AG10803 (cell line): ENCODE data around the gene DENND4A.
"Not testable (repeated sequence)": the region's sequence is repeated elsewhere in the genome, so short reads cannot be mapped to it uniquely, and the experiment has no call there.

Experiments used
- DNase-seq: peaks from one replicate; pipeline ENCODE4 v3.0.0; 2010; ENCODE audit warnings: low read depth
- H3K4me3 ChIP-seq: 2 replicates; pipeline ENCODE4 v1.5.1; 2011; ENCODE audit warnings: mild to moderate bottlenecking, low read length, control low read depth
- TF ChIP-seq, protein P1 (sequence below): conservative IDR thresholded peaks from 2 replicates; pipeline ENCODE4 v1.5.1; 2011; ENCODE audit warnings: mild to moderate bottlenecking, low read length, control low read depth, inconsistent platforms

DENND4A gene

DNA sequence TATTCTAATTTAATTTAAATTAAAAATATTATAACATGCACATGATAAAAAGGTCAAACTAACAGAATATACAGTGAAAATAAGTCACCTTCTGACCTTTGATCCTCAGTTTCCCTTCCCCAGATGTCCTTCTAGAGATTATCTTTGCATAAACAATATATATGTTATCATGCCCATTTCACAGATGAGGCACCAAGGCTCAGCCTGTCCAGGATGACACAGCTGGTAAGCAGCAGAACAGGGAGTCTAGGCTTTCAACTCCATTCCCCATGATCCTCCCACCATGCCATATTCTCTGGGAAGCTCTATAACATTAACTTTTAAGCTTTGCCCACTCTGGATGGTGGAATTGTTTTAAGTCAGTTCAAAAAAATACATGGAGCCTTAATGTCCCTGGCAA lies 169.0 kb downstream of the DENND4A start:
- DNase-seq: no peak
- H3K4me3 ChIP-seq: no peak overlapping the region
- TF ChIP-seq, protein P1, sequence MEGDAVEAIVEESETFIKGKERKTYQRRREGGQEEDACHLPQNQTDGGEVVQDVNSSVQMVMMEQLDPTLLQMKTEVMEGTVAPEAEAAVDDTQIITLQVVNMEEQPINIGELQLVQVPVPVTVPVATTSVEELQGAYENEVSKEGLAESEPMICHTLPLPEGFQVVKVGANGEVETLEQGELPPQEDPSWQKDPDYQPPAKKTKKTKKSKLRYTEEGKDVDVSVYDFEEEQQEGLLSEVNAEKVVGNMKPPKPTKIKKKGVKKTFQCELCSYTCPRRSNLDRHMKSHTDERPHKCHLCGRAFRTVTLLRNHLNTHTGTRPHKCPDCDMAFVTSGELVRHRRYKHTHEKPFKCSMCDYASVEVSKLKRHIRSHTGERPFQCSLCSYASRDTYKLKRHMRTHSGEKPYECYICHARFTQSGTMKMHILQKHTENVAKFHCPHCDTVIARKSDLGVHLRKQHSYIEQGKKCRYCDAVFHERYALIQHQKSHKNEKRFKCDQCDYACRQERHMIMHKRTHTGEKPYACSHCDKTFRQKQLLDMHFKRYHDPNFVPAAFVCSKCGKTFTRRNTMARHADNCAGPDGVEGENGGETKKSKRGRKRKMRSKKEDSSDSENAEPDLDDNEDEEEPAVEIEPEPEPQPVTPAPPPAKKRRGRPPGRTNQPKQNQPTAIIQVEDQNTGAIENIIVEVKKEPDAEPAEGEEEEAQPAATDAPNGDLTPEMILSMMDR: no peak

DNA sequence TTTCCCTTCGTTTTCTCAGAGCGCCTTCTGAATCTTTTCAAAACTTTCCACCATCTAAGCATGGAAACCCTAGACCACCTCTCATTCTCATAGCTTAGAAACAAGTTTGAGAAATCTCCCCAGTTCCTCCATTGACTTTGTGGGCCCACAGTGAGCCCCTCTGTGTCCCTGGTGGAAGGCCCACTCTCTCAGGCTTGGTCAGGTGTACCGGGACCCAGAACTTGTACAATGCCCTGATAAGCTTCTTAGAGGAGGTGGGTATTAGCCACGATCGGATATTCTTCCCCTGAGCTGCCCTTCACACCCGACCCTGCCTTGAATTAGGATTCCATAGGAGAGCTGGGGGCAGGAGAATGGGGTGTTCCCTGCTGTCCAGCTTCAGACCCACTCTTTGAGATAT lies 170.5 kb downstream of the DENND4A start, which contains the start of gene SLC24A1:
Gene SLC24A1 (plus strand): TSS at position 301 of the 400 bp plus-strand sequence. CDS start 2,143 bp downstream, outside the sequence.
- DNase-seq: no peak
- no peak within 1 kb of the TSS for H3K4me3 ChIP-seq
- TF ChIP-seq, protein P1: no peak

DNA sequence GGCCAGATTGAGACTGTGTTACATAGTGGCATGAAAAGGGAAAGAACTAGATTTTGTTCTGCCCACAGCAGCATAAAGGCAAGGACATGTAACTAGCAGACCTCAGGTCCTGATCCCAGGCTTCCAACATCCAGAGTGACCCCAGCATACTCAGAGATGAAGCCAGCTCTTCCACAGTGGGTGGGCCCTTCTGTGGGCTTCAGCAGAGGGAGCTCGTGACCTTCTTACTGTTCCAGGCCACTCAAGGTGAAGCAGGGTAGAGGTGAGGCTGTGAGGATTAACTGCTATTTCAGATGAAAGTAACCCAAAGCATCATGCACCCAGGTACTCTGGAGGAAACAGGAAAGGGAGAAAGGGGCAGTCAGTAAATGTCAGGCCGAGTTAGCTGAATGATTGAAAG lies 171.3 kb downstream of the DENND4A start:
- DNase-seq: no peak
- TF ChIP-seq, protein P1: no peak
- H3K4me3 ChIP-seq: no peak overlapping the region

DNA sequence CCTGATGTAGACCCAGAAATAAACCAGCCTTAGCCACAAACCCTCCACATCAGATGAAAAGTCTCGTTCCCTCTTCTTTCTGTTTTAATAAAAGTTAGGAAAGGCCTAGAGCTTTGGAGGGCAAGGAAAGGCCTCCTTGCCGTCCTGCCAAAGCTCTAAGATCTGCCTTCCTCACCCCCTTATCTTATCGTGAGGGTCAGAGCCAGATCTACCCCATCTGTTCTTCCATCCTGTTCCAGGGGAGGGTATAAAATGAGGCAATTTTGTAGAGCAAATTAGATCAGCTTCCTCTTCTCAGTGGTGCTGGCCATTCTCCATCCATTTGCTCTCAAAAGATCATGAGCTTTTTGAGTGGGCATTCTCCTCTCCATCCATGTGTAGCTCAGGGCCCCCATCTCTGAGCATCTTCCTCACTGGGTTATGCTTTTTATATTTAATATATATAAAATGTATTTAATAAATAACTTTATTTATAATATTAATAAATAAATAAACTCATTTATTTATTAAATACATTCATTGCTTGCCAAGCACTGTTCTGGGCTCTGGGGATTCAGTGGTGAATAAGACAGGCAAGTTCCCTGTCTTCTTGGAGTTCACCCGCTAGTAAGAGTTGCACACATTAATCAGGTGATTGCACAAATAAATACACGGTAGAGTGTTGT lies 172.3 kb downstream of the DENND4A start:
- no peak overlapping the region for H3K4me3 ChIP-seq
- TF ChIP-seq, protein P1: no peak
- no peak for DNase-seq

DNA sequence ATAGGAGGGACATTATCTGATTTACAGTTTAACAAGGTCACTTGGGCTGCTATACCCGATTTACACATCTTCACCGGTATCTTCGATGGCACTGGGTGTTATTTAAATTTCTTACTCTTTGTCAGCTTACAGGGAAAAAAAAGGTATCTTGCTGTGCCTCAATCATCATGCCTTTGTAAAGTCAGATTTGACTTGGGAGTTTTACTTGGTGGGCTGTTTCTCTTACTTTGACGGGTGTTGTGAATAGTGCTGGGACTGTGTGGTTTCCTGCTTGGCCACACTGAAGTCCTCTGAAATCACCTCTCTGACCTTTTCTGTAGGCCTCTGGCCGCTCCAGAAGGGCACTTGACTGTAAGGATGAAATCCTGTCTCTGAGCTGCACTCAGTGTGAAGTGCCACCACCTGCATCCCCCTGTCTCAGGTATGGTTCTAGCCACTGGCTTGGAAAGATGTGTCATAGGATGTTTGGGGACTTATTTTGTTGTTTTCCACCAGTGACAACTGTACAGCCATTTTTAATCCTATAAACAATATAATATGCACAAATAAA lies 173.5 kb downstream of the DENND4A start:
- DNase-seq: no peak
- TF ChIP-seq, protein P1: no peak
- no peak overlapping the region for H3K4me3 ChIP-seq

DNA sequence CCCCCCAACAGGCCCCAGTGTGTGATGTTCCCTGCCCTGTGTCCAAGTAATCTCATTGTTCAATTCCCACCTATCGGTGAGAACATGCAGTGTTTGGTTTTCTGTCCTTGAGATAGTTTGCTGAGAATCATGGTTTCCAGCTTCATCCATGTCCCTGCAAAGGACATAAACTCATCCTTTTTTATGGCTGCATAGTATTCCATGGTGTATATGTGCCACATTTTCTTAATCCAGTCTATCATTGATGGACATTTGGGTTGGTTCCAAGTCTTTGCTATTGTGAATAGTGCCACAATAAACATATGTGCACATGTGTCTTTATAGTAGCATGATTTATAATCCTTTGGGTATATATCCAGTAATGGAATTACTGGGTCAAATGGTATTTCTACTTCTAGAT lies 176.2 kb downstream of the DENND4A start:
- DNase-seq, H3K4me3 ChIP-seq: not testable (repeated sequence)

DNA sequence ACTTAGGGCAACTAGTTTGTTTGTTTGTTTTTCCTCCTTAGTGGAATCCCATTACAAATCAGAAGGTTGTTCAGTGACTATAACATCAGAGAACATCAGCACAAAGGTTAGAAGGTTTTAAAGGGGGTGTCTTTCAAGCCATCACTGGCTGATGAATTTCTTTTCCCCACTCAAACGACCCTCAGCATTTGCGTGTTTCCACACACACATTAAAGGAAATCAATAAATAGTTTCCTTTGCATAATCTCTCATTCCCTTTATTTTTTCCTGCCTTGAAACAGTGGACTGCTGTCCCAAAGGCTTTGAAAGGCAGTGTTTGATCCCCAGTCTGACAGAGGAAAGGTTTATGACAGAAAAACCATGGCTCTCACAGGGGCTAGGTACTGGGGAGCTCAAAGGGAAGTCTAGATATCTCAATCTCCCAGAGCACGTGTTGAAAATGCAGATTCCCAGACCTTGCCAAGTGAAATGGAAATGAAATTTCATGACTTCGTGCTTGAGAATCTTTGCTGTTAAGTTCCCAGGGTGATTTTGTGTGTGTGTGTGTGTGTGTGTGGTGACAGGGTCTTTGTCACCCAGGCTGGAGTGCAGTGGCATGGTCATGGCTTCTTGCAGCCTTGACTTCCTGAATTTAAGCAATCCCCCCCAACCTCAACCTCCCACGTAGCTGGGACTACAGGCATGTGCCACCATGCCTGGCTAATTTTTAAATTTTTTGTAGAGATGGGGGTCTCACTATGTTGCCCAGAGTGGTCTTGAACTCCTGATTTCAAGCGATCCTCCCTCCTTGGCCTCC lies 178.9 kb downstream of the DENND4A start:
- TF ChIP-seq, protein P1: no peak

More for the DNA sequence above, 178.9 kb downstream of the DENND4A start:
- no peak overlapping the region for H3K4me3 ChIP-seq
- DNase-seq: no peak
